Stimulated activated CD4-positive, alpha-beta T cell treated with anti-CD3 and anti-CD28 coated beads, TNF-alpha, amount 100 ng/mL, for 48 hours (primary cell): ENCODE results near the gene SIGLEC7.

ENCODE experiments used
- DNase-seq, 3 donors: peaks; one replicate each; pipeline ENCODE4 v3.0.0-alpha.2; 2020; ENCODE audit warnings: low read depth in 3 of 3

The SIGLEC7 gene

DNA sequence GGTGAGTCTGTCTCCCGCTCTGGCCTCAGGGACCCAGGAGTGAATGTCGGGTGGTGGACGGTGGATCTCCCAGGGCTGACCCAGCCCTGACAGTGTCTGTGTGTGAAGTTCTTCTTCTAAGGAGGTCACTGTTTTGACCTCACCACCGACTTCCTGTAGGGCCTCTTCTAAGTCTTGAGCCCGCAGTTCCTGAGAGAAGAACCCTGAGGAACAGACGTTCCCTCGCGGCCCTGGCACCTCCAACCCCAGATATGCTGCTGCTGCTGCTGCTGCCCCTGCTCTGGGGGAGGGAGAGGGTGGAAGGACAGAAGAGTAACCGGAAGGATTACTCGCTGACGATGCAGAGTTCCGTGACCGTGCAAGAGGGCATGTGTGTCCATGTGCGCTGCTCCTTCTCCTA, at the start of gene SIGLEC7:
TSS of gene SIGLEC7 (plus strand) at position 183 of the 400 bp plus-strand sequence. CDS start at position 252, 69 bp downstream.
- no peak for DNase-seq

DNA sequence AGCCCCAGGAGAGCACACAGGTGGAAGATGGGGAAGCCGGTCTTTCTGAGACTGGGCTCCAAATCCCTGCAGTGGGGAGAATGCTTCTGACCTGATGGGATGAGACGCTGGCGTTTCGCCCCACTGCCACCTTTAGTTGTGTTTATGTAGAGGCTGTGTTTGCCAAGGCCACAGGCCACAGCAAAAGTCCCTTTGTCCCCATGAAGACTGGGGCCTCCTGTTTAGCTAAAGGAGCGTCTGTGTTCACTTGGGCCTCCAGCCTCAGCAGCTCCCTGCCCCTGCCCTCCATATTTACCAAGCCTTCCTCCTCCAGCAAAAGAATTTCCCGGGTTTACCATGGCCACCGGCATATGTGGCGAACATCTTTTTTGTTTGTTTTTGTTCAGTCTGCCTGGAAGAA, 49.0 kb upstream of the SIGLEC7 start:
- DNase-seq = no peak

DNA sequence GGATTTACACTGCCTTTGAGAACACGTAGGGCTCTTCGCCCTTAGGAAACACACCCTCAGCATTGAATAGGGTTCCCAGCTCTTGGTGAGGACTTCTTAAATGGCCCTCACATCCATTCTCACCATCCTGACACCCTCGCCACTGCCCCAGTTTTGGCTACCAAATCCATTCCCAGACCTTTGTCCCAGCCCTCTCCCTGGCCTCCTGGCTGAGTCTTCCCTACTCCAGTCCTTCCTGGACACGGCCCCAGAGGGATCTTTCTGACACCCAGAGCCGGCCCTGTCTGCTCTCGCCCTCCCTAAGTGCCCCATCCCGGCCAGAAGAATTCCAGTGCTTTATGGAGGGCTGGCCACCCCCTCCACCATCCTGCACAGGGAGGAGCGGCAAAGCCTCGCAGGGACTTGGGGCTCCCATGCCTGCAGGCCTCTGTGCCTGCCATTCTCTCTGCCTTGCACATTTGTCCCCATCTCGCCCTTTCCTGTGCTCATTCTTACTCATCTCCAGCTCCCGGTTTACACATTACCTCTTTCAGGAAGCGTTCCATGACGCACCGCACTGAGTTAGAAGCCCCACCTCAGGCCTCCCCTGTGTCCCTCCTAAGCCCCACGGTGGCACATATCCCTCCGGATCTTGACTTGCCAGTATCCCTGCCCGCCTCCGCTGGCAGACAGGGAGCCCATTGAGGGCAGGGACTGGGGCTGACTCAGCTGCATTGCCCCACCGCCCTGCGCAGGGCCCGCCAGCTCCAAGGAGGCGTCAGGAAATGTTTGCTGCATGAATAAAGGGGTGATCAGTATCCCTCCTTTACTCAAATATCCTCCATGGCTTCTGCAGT, 48.4 kb upstream of the SIGLEC7 start:
- DNase-seq = no peak

DNA sequence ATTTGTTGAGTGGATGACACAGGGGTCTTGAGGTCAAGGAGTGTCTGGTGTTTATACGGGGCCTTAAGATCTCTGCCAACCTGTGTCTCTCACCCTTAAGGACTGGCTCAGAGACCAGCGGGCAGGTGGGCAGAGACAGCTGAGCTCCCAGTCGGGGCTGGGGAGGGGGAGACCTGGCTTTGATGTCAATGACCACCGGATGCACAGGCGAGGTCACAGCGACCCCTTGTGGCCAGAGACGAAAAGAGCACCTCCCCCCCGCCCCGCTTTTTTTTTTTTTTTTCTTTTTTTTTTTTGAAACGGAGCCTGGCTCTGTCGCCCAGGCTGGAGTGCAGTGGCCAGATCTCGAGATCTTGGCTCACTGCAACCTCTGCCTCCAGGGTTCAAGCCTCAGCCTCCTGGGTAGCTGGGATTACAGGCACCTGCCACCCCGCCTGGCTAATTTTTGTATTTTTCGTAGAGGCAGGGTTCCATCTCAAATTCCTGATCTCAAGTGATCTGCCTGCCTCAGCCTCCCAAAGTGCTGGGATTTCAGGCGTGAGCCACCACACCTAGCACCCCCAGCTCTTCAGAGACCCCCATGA, 47.3 kb upstream of the SIGLEC7 start:
- peak in 1 of 3 donors; percentile 48 for DNase-seq

DNA sequence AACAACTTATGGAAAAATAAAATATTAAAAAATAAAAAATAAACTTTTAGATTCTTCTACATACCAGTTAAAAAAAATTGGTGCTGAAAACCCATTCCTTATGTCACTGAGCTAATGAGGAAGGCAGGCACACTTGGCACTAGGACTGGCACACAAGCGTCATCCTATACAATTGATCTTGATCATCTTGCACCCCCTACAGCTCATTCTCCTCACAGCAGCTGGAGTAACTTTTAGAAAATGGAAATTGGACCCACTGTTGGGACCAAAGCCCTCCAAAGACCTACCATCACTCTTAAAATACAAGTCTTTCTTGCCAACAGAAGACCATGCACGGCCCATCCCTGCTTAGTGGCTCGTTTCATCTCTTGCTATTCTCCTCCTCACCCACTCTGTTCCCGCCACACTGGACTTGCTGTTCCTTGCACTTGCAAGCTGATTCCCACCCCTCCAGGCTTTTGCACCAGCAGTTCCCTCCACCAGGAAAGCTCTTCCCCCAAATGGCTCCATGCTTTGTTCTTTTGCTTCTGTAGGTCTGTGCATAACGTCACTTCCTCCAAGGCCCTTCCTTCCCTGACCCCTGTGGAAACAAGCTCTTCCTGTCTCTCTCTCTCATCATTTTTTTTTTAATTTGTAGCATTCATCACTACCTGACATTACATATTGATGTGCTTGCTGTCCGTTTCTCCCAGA, 45.5 kb upstream of the SIGLEC7 start:
- DNase-seq = no peak

DNA sequence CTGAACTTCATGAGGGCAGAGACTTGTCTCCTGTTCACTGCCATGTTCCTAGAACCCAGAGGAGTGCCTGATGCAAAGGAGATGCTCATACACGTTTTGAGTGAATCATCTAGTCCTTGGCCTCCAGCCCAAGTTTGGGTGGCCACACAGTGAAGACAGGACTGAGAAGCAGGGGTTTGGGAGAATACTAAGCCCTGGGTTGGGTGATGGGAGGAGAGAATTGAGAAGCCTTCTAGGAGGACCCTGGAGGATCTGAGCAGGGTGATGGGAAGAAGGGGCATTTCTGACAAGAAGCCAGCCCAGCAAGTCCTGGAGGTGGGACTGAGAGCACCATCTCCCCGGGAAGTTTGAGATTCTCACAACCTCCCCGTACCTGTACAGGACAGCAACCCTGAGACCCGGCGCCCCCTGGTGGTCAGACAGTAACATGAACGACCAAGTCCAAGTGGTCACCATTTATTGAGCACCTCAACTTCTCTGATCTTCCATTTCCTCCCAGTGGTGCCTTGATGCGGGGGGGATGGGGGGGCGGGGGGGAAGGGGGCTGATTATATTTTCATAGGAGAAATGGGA, 44.8 kb upstream of the SIGLEC7 start:
- DNase-seq = peak; percentile 46 to 77 (median 61)

DNA sequence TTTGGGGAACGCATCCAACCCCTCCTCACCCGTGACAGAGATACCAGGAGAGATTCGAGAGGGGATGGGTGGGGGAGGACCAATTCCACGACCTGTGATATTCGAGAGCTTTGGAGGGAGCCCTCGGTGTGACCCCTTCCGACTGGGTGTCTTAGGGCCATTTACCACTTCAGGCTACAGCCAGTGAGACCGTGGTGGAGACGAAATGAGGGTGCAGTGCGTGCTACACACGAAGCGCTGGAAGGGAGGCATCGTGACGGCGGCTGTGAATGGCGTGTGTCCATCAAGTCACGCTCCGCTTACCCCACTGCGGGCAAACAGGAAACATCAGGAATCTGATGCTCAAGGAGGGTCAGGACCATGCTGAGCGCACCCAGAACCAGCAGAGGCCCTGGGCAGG, 44.3 kb upstream of the SIGLEC7 start:
- DNase-seq = no peak

DNA sequence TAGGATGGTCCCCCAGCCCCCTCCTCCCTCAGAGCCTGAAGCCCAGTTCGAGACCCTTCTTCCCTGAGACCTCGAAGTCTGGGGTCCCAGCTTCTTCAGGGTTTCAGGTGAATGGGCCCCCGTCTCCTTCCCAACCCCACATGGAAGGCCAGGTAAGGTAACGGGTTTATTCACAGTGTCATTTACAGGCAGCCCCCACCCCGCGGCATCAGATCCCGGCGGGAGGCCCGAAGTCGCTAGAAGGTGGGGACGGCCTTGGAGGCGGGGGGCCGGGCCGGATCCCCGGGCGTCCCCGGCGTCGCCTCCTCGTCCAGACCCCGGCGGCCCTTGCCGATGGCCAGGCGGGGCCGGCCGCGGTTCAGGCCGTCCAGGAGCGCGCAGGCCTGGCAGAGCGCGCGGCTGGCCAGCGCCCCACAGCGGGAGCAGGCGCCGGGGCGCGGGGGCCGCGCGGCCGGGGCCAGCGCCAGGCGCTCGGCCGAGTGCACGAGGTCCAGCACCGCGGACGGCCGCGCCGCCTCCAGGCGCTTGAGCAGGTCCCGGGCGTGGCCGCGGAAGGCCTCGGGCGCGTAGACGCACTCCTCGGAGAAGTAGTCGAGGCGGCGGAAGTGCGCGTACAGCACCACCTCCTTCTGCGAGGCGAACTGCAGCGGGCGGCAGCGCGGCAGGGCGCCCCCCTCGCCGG, 43.6 kb upstream of the SIGLEC7 start:
- DNase-seq = no peak

DNA sequence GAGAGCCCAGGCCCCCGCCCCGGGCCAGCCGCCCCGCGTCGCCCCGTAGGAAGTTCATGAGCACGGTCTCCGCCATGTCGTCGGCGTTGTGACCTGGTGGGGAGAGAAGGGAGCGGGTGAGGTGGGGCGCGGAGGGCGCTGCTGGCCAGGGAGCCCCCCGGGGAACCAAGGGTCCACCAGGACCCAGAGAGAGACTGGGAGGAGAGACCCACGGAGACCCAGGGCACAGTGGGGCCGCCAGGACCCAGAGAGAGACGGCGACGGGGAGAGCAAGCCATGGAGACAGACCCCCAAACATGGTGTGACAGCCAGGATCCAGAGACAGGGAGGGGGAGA, 43.1 kb upstream of the SIGLEC7 start:
- DNase-seq = no peak

DNA sequence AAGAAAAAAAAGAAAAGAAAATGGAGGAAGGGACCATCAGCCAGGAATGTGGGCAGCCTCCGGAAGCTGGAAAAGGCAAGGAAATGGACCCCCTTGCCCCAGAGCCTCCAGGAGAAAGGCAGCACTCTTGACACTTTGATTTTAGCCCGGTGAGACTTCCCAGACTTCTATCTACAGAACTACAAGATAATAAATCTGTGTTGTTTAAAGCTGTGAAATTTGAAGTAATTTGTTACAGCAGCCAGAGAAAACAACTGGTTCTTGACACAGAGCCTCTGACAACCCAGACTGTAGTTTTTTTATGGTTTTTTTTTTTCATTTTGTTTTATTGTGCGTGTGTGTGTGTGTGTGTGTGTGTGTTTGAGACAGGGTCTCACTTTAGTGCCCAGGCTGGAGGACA, 41.5 kb upstream of the SIGLEC7 start:
- DNase-seq = no peak

DNA sequence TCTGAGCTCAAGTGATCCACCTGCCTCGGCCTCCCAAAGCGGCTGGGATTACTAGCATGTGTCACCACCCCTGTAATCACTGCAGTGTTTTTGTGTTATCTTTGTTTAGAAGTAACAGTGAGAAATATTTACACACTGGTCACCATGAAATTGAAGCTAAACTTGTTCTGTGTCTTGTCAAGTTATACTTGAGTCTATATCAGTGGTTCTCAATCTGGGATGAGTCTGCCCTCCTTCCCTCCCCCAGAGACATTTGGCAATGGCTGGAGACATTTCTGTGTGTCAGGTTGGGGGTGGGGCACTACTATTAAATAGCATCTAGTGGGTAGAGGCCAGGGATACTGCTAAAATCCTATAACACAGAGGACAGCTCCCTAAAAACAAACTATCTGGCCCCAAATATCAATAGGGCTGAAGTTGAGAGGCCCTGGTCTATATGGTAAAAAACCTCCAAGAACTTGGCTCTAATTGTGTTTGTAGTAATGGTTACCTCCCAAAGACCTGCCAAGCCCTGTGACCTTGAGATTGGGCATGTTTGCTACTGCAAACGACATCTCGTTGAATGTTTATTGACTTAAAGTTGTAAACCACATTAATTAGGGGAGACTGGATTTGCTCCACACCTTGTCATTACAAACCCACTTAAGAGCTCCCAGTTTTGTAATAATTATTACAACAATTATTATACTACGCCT, 40.8 kb upstream of the SIGLEC7 start:
- no peak for DNase-seq

DNA sequence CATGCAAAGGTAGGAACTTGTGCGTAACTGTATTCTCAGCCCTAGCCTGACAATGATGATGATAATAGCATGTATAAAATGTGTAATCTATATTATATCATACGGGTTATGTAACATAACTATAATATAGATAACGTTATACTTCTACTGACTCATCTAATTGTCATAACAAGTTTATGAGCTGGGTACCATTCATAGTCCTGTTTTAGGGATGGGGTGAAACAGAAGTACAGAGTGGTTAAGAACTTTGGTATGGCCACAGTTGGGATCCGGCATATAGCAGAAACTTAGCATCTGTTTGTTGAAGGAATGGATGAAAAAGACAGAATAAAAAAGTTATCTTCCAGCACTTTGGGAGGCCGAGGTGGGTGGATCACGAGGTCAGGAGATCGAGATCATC, 39.1 kb upstream of the SIGLEC7 start:
- DNase-seq = no peak

DNA sequence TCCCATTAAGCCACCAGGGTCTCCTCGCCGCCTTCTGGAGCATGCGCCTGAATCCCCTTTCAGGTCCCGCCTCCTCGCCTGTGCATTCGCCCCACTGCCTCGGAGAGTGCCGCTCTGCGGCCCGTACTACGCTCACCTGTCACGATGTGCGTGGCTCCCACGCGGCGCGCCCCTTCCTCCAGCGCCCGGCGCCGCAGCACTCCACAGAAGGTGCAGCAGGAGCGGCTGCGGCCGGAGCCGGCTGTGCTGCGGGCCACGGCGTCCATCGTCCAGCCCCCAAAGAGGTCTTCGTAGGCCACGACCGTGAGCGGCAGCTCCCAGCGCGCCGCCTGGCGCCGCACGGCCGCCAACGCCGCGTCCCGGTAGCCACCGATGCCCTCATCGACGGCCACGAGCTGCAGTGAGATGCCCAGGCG, 38.2 kb upstream of the SIGLEC7 start:
- DNase-seq = no peak

DNA sequence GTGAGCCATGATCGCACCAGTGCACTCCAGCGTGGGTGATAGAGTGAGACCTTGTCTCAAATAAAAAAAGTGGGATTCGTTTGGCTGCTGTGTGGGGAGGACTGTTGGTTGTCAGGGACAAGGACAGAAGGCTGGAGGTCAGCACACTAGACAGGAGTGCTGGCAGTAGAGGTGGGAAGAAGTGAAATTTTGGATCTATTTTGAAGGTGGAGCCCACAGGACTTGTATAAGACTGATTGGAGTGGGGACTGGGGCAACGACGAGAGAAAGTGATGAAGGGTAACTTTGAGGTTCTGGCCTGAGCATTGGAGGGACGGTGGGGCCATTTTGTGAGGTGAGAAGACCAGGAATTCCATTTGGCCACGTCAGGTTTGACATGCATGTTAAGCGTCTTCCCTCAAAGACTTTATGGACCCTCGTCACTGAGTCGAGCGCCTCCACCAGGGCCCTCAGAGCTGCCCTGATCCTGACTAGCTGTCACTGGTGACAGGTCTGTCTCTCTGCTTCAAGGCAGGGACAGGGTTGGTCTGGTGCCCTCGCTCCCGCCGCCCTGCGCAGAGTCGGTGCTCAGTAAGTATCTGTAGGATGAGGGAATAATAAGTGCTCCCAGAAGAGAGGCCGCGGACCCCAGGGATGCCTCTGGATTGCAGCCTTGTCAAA, 34.6 kb upstream of the SIGLEC7 start:
- no peak for DNase-seq

DNA sequence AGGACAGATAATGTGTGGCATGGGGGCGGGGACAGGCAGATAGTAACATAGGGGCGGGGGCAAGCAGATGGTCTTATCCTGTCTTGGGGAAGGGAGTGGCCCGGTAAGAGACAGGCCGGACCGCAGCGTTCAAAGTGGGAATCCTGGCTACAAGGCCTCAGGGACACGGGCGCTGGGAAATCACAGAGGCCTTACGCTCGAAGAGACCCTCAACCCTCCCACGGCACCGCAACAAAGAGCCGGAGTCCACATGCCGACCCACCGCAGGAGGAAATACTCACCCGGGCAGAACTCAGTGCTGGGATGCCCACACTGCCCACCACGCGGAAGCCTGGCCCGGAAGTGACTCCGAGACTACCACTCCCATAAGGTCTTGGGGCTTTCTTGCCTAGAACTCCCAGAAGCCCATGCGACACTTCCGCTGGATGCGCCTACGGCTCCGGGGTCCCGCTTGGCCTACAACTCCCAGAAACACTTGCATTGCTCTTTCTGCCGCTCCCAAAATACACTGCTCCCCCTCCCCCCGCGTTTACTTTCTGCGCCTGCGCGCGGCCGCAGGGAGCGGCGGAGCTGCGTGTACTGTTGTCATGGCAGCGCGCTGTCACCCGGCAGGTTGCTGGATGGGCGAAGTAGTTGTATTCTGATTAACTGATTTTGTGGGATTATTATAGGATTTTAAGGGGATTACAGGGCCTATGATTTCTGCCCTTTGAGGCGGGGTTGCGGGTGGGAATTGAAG, 33.9 kb upstream of the SIGLEC7 start, which contains the start of gene CTU1:
TSS of gene CTU1 (minus strand) at position 344 of the 739 bp plus-strand sequence. CDS start 3,840 bp downstream, outside the sequence.
- DNase-seq = peak; percentile 96 to 98 (median 97)

DNA sequence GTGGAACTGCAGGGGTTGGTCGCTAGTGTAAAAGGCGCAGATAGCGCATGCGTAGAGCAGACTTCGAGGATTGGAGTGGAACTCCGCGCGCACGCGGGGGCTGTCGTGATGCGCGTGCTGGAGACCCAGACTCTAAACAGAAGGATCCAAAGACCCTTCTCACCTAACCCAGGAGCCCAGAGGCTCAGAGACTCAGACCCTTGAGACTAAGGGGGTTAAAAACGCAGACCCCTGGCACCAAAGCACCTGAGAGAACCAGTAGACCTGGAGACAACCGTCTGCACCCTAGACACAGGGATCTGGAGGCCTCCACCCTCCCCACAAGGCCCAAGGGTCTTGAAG, 33.3 kb upstream of the SIGLEC7 start:
- no peak for DNase-seq

DNA sequence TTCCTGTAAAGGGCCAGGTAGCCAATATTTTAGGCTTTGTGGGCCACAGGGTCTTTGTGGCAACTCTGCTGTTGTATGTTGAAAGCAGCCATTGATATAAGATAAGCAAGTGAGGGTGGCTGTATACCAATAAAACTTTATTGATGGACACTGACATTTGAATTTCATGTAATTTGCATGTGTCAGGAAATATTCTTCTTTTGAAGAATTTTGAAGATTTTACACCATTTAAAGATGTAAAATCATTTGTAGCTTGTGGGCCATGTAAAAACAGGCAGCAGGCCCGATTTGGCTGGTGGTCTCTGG, 31.5 kb upstream of the SIGLEC7 start:
- DNase-seq = no peak

DNA sequence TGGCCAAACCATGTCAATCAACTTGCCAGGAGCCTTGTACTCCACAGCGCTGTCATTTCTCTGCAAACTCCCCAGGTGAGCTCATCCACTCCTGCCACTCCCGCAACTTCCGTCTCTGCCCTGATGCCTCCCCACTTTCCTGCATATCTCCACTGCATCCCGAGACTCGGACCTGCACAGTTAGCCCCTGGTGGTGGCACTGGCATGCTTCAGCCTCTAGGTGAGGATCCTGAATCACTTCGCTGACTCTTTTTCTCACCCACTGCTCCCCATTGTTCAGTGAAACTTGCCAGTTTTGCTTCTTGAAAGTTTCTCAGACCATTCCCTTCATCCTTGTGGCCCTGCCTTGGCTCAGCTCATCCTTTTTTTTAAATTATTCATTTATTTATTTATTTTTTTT, 30.5 kb upstream of the SIGLEC7 start:
- no peak for DNase-seq

DNA sequence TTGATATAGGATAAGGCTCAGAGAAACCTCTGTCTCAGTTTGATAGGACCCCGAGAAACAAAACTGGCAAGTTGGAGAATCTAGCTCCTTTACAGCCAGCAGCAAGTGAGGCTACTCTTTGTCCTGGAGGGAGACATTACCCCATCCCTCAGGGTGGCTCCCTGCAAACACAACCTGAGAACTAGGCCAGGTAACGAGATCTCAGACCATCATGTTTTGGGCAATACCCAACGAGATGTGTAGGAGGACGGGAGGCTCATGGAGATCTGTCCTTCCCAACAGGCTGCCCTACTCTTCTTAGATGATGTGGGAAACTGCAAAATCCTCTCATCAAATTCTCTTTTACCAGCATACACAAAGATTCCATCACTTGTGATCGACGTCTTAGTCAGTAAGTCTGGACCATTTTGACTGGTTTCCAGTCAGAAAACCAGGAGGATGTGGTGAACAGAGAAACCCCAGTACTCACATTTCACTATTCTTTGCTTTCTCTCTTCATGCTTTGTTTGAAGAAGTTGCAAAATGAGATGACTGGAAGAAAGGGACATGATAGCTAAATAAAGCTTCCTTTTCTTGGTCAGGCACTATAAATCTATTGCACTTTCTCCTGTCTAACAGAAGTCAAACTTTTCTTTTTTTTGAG, 27.9 kb upstream of the SIGLEC7 start:
- no peak for DNase-seq

DNA sequence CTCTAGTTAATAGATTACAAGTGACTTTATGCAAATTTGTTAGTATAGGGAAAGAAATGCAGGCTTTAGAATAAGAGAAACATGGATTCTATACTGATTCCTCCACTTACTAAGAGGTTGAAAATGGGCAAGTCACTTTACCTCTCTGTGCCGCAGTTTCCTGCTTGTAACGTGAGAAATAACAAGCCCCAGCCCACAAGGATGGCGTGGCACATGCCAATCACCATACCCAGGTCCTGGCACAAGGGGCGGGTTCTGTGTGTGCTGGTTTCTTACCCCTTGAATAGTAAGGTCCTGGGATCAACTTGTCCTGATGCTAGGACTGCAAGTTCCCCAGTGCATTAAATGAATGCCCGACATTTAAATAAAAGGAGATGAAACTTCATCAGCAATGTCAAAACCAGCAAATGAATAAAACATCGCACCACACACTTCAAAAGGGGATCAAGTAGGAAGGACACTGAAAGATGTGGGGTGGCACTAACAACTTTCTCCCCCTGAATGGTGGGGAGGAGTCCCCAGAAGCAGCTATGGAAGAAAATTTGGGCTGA, 25.3 kb upstream of the SIGLEC7 start:
- DNase-seq = no peak
